ENCODE measurements around the gene IRAK2. TPM values are rescaled to one million over a fixed set of nuclear protein-coding genes. Genes with fewer than 3 reads are reported as not detected.
A peak's percentile ranks its signal among the peaks of the same experiment; 100 is the strongest.
"Not testable (repeated sequence)": the region's sequence is repeated elsewhere in the genome, so short reads cannot be mapped to it uniquely, and the experiment has no call there.

The IRAK2 gene
- total RNA-seq, 2 donors from 2014 or later: 4.3 to 5.4 TPM

GRCh38 chr3:10150987-10151386 lies 13.7 kb upstream of the IRAK2 start:
- no peak for DNase-seq (ENCODE audit: low spot score in 2 of 2)
- no peaks in the 10 kb centered on the region for H3K9me3 Mint-ChIP-seq
- peak overlapping the region in 1 of 2 donors; percentile 2 for H3K27ac Mint-ChIP-seq
- no peak for ATAC-seq
- H3K36me3 Mint-ChIP-seq: peaks cover 12 to 37% of the 10 kb centered on the region in 2 donors

DNA sequence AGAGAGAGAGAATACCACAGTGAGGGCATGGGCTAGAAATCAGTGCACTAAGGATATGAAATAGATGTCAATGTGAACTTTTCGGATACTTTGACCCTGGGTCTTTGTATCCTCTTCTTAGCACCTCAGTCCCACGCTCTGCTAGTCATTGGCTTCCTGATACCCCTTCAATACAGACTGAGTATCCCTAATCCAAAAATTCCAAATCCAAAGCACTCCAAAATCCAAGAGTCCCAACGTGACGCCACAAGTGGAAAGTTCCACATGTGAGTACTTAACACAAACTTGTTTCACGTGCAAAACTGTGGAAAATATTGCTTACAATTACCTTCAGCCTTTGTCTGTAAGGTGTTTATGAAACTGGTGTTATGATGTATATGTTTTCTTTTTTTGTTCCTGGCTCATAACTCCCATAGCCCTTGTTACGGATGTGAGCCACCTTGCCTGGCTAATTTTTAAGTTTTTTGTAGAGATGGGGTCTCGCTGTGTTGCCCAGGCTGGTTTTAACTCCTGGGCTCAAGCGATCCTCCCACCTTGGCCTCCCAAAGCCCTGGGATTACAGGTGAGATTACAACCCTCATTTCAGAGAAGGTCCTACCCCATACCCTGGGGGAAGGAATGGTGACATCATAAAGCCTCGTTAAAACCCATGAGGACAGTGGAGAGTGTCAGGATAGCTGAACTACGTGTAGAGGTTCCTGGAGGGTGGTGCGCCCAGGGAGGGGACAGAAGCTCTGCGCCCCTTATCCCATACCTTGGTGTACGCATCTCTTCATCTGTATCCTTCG lies 10.2 kb upstream of the IRAK2 start:
- Mint-ChIP-seq H3K27ac (peak overlapping the region in 1 of 2 donors; percentile 22), H3K36me3 (peaks cover 6 to 26% of the 10 kb centered on the region in 2 donors), H3K9me3 (no peaks in the 10 kb centered on the region)
- no peak for DNase-seq (ENCODE audit: low spot score in 2 of 2)
- no peak for ATAC-seq

DNA sequence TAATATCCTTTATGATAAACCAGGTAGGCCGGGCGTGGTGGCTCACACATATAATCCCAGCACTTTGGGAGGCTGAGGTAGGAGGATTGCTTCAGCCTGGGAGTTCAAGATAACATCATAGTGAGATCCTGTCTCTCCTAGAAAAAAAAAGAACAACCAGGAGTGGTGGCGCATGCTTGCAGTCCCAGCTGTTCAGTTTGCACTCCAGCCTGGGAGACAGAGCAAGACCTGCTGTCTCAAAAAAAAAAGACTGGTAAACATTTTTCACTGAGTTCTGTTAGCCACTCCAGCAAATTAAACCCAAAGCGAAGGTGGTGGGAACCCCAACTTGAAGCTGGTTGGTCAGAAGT lies 9.6 kb upstream of the IRAK2 start:
- DNase-seq (ENCODE audit: low spot score in 2 of 2) (no peak), ATAC-seq (no peak)
- peaks cover under 1 to 21% of the 10 kb centered on the region in 2 donors for H3K36me3 Mint-ChIP-seq
- no peak overlapping the region for H3K27ac Mint-ChIP-seq
- H3K9me3 Mint-ChIP-seq: no peaks in the 10 kb centered on the region

GRCh38 chr3:10155658-10156057 lies 9.1 kb upstream of the IRAK2 start:
- Mint-ChIP-seq H3K27ac (no peak overlapping the region), H3K36me3 (peaks cover 0 to 17% of the 10 kb centered on the region in 2 donors), H3K9me3 (no peaks in the 10 kb centered on the region)
- no peak for ATAC-seq
- no peak for DNase-seq (ENCODE audit: low spot score in 2 of 2)

DNA sequence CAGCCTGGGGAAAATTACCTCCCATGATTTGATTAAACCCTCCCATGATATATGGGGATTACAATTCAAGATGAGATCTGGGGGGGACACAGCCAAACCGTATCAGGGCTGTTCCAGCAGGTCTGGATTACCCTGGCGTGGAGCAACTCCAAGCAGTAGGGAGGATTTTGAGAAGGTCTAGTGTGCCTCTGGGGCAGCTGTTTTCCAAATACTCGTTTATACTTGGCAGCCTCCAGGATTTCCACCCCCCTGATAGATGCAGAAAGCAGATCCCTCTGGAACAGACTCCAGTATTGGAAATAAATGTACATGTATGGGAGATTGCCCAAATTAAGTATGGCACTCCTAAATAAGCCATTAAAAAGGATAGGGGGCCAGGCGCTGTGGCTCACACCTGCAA lies 7.7 kb upstream of the IRAK2 start:
- ATAC-seq: no peak
- H3K27ac Mint-ChIP-seq: no peak overlapping the region
- no peaks in the 10 kb centered on the region for H3K9me3 Mint-ChIP-seq
- peaks cover 0 to 9% of the 10 kb centered on the region in 2 donors for H3K36me3 Mint-ChIP-seq
- no peak for DNase-seq (ENCODE audit: low spot score in 2 of 2)

DNA sequence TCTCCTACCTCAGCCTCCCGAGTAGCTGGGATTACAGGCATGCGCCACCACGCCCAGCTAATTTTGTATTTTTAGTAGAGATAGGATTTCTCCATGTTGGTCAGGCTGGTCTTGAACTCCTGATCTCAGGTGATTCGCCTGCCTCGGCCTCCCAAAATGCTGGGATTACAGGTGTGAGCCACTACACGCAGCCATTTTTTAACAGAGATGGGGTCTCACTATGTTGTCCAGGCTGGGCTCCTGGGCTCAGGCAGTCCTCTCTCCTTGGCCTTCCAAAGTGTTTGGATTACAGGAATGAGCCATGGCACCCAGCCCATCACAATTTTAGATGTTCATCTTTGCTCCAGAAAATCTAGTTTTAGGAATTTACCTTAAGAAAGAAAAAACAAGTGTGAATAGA lies 6.2 kb upstream of the IRAK2 start:
- not testable (repeated sequence) for H3K27ac Mint-ChIP-seq; ATAC-seq; H3K9me3 Mint-ChIP-seq; DNase-seq (ENCODE audit: low spot score in 2 of 2); H3K36me3 Mint-ChIP-seq

DNA sequence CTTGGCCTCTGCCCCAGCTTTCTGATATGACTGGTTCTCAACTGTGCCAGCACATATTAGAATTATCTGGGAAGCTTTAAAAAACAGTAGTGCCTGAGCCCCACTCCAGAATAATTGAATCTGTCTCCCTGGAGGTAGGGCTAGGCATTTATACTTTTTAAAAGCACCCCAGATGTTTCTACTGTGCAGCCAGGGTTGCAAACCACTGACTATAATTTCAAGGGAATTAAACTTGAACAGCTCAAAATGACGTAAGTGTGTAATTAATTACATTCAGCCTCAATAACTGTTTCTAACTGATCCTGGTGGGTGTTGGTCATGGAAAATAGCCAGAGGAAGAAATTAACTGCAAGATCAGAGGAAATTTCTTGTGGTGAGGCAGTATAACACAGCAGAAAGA lies 4.4 kb upstream of the IRAK2 start:
- DNase-seq (ENCODE audit: low spot score in 2 of 2) (no peak), ATAC-seq (no peak)
- Mint-ChIP-seq H3K36me3 (peaks cover 0 to 9% of the 10 kb centered on the region in 2 donors), H3K27ac (no peak overlapping the region), H3K9me3 (no peaks in the 10 kb centered on the region)

DNA sequence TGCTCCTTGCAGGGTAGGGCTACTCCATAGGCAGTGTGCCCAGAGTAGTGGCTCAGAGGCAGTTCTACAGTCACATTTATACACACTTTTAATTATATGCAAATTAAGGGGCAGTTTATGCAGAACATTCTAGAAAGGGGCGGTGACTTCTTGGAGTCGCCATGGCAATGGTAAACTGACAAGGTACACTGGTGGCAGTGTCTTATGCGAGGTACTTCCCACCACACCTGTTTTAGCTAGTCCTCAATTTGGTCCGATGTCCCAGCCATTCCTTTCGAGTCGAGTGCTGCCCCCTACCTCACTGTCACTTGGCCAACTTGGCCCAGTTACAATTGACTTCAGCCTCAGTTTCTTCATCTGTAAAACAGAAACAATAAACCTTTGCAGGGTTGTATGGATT lies 3.8 kb upstream of the IRAK2 start:
- Mint-ChIP-seq H3K36me3 (peaks cover 0 to 5% of the 10 kb centered on the region in 2 donors), H3K27ac (no peak overlapping the region), H3K9me3 (no peaks in the 10 kb centered on the region)
- no peak for DNase-seq (ENCODE audit: low spot score in 2 of 2)
- ATAC-seq: no peak

DNA sequence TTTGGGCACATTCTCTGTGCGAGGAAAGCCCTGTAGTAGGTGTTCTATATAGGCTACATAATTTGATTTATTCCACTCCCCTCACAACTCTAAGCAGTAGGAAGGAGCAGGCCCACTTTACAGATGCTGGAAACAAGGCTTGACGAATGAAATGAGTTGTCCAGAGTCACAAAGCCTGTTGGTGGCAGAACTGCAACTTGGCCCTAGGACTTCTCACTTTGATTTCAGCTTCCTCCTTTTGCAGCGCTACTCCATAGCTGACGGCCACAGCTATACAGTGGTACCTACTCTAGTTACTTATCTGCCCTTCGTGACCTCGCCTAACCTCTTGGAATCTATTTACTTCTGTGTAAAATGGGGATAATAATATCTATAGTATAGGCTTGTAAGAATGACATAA lies 2.5 kb upstream of the IRAK2 start:
- Mint-ChIP-seq H3K36me3 (no peaks in the 10 kb centered on the region), H3K9me3 (no peaks in the 10 kb centered on the region), H3K27ac (no peak overlapping the region)
- ATAC-seq: no peak
- DNase-seq (ENCODE audit: low spot score in 2 of 2): no peak

DNA sequence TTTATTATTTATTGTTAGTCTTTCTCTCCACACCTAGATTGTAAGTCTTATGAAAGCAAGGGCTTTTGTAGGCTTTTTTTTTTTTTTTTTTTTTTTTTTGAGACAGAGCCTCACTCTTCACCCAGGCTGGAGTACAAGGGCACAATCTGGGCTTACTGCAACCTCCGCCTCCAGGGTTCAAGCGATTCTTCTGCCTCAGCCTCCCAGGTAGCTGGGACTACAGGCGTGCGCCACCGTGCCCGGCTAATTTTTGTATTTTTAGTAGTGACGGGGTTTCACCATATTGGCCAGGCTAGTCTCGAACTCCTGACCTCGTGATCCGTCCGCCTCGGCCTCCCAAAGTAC lies 546 bp upstream of the IRAK2 start:
- not testable (repeated sequence) for H3K36me3 Mint-ChIP-seq; H3K9me3 Mint-ChIP-seq; DNase-seq (ENCODE audit: low spot score in 2 of 2); ATAC-seq; H3K27ac Mint-ChIP-seq

GRCh38 chr3:10166213-10166604 lies 1.5 kb downstream of the IRAK2 start:
- ATAC-seq: no peak
- DNase-seq (ENCODE audit: low spot score in 2 of 2): no peak
- H3K27ac Mint-ChIP-seq: no peak overlapping the region
- peaks cover 6 to 9% of the 10 kb centered on the region in 2 donors for H3K9me3 Mint-ChIP-seq
- peaks cover 7 to 12% of the 10 kb centered on the region in 2 donors for H3K36me3 Mint-ChIP-seq

DNA sequence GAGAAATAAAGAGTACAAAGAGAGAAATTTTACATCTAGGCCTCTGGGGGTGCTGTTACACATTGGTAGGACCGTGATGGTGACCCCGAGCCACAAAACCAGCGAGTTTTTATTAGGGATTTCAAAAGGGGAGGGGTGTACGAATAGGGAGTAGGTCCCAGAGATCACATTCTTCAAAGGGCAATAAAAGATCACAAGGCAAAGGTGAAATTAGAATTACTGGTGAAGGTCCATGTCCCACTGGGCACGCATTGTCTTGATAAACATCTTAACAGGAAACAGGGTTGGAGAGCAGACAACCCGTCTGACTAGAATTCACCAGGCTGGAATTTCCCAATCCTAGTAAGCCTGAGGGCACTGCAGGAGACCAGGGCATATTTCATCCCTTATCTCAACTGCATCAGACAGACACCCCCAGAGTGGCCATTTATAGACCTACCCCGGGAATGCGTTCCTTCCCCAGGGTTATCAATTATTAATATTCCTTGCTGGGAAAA lies 4.3 kb downstream of the IRAK2 start:
- H3K36me3 Mint-ChIP-seq: peaks cover 7 to 12% of the 10 kb centered on the region in 2 donors
- DNase-seq (ENCODE audit: low spot score in 2 of 2) (no peak), ATAC-seq (no peak)
- no peak overlapping the region for H3K27ac Mint-ChIP-seq
- H3K9me3 Mint-ChIP-seq: peaks cover 6 to 9% of the 10 kb centered on the region in 2 donors

DNA sequence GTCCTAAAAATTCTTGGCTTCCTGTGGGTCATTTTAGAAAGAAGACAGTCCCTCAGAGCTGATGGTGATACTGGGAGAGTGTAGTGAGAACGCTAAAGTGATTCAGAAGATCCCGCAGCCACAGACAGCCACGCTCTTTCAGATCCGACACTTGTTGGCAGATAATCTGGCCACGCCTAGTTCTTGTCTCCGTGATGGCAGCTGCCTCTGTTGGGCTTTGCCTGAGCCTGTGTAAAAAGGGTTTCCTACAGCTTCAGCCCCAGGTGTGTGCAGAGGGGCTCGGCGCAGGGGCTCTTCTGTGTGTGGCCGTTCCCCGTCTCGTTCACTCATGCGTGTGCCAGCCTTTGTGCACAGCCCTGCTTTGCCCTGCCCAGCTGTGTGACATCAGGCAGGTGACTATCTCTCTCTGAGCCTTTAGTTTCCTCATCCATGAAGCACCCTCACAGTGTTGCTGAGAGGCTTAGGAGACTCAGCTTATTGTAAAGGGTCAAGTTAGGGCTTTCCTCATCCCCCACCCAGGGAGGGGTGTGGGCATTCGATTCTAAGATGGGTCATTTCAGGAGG lies 6.3 kb downstream of the IRAK2 start:
- peak; percentile 61 to 89 for ATAC-seq
- H3K36me3 Mint-ChIP-seq: peaks cover 7 to 12% of the 10 kb centered on the region in 2 donors
- no peak for DNase-seq (ENCODE audit: low spot score in 2 of 2)
- peaks cover 6 to 9% of the 10 kb centered on the region in 2 donors for H3K9me3 Mint-ChIP-seq
- no peak overlapping the region for H3K27ac Mint-ChIP-seq

DNA sequence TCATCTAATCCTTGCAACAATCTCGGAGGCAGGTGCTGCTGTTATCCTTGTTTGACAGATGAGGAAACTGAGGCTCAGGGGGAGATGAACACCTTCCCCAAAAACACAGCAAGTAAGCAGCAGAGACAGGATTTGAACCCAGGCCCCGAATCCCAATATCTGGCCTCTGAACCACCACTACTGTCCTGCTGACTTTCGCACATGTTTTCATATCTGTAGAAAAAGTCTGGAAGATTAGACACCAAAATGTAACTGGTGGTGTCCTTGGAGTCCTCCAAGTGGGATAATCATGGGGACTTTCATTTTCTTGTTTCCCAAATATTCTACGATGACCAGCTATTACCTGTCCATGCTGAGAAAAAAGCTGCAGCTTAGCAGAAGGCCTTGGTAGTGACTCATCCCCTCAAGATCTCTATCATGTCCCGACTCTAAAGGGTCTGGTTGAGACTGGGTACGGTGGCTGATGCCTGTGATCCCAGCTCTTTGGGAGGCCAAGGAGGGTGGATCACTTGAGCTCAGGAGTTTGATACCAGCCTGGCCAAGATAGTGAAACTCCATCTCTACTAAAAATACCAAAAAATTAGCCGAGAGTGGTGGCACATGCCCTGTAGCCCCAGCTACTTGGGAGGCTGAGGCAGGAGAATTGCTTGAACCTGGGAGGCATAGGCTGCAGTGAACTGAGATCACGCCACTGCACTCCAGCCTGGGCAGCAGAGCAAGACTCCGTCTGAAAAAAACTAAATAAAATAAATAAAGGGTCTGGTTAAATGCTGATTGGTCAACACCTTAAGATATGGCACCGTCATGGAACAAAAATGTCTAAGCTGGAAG lies 8.6 kb downstream of the IRAK2 start:
- Mint-ChIP-seq H3K9me3 (peaks cover 6 to 9% of the 10 kb centered on the region in 2 donors), H3K36me3 (peaks cover 7 to 12% of the 10 kb centered on the region in 2 donors), H3K27ac (peak overlapping the region in 1 of 2 donors; percentile 74)
- ATAC-seq (peak in 1 of 2 donors; percentile 58), DNase-seq (ENCODE audit: low spot score in 2 of 2) (no peak)

GRCh38 chr3:10173926-10174435 lies 9.3 kb downstream of the IRAK2 start:
- ATAC-seq (peak in 1 of 2 donors; percentile 78), DNase-seq (ENCODE audit: low spot score in 2 of 2) (no peak)
- Mint-ChIP-seq H3K9me3 (peaks cover 2% of the 10 kb centered on the region in 2 donors), H3K36me3 (peaks cover 1 to 6% of the 10 kb centered on the region in 2 donors), H3K27ac (peak overlapping the region in 1 of 2 donors; percentile 74)

- H3K36me3 Mint-ChIP-seq; H3K9me3 Mint-ChIP-seq; ATAC-seq; H3K27ac Mint-ChIP-seq; DNase-seq (ENCODE audit: low spot score in 2 of 2): not testable (repeated sequence)
Measured at GRCh38 chr3:10175334-10175733, 10.6 kb downstream of the IRAK2 start.

GRCh38 chr3:10176150-10176549 lies 11.4 kb downstream of the IRAK2 start:
- DNase-seq (ENCODE audit: low spot score in 2 of 2); H3K36me3 Mint-ChIP-seq; ATAC-seq; H3K27ac Mint-ChIP-seq; H3K9me3 Mint-ChIP-seq: not testable (repeated sequence)

Measured in activated naive CD4-positive, alpha-beta T cell treated with anti-CD3 and anti-CD28 coated beads, Interleukin-2, amount 50 U/mL, for 72 hours (primary cell).